Fibroblast of the aortic adventitia (primary cell): Measurements from ENCODE around the gene AHI1. TPM values are rescaled to one million over a fixed set of nuclear protein-coding genes. Genes with fewer than 3 reads are reported as not detected.

ENCODE experiments used
- DNase-seq: peaks from one replicate; pipeline ENCODE4 v3.0.0-alpha.2; 2010; ENCODE audit warnings: low read depth
- H3K4me3 ChIP-seq: 2 replicates; pipeline ENCODE4 v1.5.1; 2011; ENCODE audit warnings: low read depth, mild to moderate bottlenecking, control low read depth, low read length, moderate library complexity
- CTCF ChIP-seq: IDR thresholded peaks from 2 replicates; pipeline ENCODE4 v1.5.1; 2011; ENCODE audit warnings: mild to moderate bottlenecking, low read length, control low read depth, inconsistent platforms; ENCODE audit not compliant: insufficient read depth
- total RNA-seq: library from RNA; depleted of rRNA; stranded (reverse); fragments of >200 nt; gene quantifications from 2 replicates; pipeline ENCODE4 v1.2.3, GENCODE V29; 2012; ENCODE audit warnings: low replicate concordance

The AHI1 gene
- total RNA-seq, 1 donor: 33.4 TPM

GRCh38 chr6:135358985-135359384 lies 138.6 kb downstream of the AHI1 start:
- TF ChIP-seq CTCF: no peak
- no peak overlapping the region for H3K4me3 ChIP-seq
- DNase-seq: peak; percentile 52

- no peak for TF ChIP-seq CTCF
Observed at GRCh38 chr6:135358251-135358821, 139.2 kb downstream of the AHI1 start.

DNA sequence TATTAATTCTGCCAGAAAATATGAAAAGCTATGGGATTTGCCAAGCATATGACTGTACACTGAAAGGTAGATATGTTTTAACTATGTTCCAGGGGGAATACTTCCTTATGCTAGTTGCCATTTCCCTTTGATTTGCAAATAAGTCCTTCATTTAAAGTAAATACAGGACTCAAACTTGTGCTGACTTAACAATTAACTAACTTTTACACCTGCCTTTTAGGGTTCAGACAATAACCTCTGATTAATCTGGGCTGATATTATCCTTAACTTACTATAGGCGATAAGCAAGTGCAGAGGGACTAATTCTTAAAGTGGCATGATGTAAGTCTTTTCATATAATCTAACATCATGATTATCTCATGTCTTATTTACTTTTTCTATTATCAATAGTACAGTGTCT lies 143.1 kb downstream of the AHI1 start:
- no peak for DNase-seq
- no peak overlapping the region for H3K4me3 ChIP-seq
- TF ChIP-seq CTCF: no peak

More at GRCh38 chr6:135358251-135358821, 139.2 kb downstream of the AHI1 start:
- H3K4me3 ChIP-seq: peak overlapping the region; percentile 3
- DNase-seq: peak; percentile 92

DNA sequence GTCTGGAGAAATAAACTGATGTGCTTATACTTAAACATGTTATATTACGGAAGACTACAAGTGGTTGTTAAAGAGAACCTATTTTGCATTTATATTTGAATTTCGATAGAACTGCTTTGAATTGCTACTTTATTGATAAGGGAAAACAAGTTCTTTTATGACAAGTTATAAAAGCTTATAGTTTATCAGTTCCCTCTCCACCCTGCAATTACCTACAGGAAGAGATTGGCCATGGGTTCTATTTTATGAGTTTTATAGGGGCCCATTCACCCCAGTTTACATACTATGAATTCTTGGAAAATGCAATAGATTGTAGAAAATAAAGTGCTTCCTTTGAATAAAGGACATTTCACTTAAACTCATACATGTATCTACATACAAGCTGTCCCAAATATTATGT lies 144.4 kb downstream of the AHI1 start:
- no peak overlapping the region for H3K4me3 ChIP-seq
- no peak for TF ChIP-seq CTCF
- DNase-seq: no peak

GRCh38 chr6:135351635-135352034 lies 145.9 kb downstream of the AHI1 start:
- TF ChIP-seq CTCF: no peak
- no peak overlapping the region for H3K4me3 ChIP-seq
- DNase-seq: no peak

GRCh38 chr6:135347887-135348286 lies 149.7 kb downstream of the AHI1 start:
- no peak for DNase-seq
- no peak overlapping the region for H3K4me3 ChIP-seq
- no peak for TF ChIP-seq CTCF

- DNase-seq: peak; percentile 29
- no peak overlapping the region for H3K4me3 ChIP-seq
- TF ChIP-seq CTCF: no peak
Observed at GRCh38 chr6:135346747-135347146, 150.8 kb downstream of the AHI1 start.
